H1 (cell line): ENCODE results near the gene MYORG. TPM values are rescaled to one million over a fixed set of nuclear protein-coding genes. Genes with fewer than 3 reads are reported as not detected.

ENCODE experiments used
- CTCF ChIA-PET: fragments of 300-600 bp; sonication (Branson Sonifier 250); formaldehyde crosslinking; loops from one replicate; lab custom pipeline; 2021; ENCODE audit not compliant: partially characterized antibody; lab: Charles Lee
- POLR2A ChIA-PET: fragments of 300-600 bp; sonication (Branson Sonifier 250); formaldehyde crosslinking; loops from one replicate; lab custom pipeline; 2021; ENCODE audit warnings: inconsistent platforms; ENCODE audit not compliant: partially characterized antibody; lab: Charles Lee
- DNase-seq, 2 experiments: peaks; one replicate each; pipeline versions ENCODE4 v3.0.0 to v3.0.0-alpha.2; 2010 to 2022; ENCODE audit warnings: low spot score in 2 of 2, low read depth in 1 of 2, mixed read lengths in 1 of 2
- FAIRE-seq: peaks from 2 replicates; lab custom pipeline; 2011; peaks lifted over from hg19 to GRCh38; lab: Jason Lieb, UNC
- H2AFZ ChIP-seq: 2 replicates; pipeline ENCODE4 v1.8.1; 2012; ENCODE audit warnings: low read length, inconsistent platforms
- H2AK5ac ChIP-seq: 2 replicates; pipeline ENCODE4 v1.6.1; 2013; ENCODE audit warnings: low read depth, low read length
- H2BK120ac ChIP-seq: replicated peaks from 2 replicates; pipeline ENCODE3; 2013; ENCODE audit warnings: low read depth, low read length, inconsistent platforms
- H2BK12ac ChIP-seq: 2 replicates; pipeline ENCODE4 v1.6.1; 2013; ENCODE audit warnings: low read depth, low read length
- H2BK15ac ChIP-seq: 2 replicates; pipeline ENCODE4 v1.6.1; 2013; ENCODE audit warnings: low read length
- H2BK20ac ChIP-seq: 2 replicates; pipeline ENCODE4 v1.6.1; 2013; ENCODE audit warnings: low read length
- H2BK5ac ChIP-seq: 2 replicates; pipeline ENCODE4 v1.6.1; 2013; ENCODE audit warnings: low read depth, low read length
- H3K14ac ChIP-seq: 2 replicates; pipeline ENCODE4 v1.6.1; 2013; ENCODE audit warnings: inconsistent platforms; ENCODE audit not compliant: insufficient read length
- H3K18ac ChIP-seq: 2 replicates; pipeline ENCODE4 v1.6.1; 2013; ENCODE audit warnings: low read length; ENCODE audit errors: extremely low read depth
- H3K23ac ChIP-seq: 2 replicates; pipeline ENCODE4 v1.6.1; 2013; ENCODE audit warnings: inconsistent platforms; ENCODE audit not compliant: insufficient read length
- H3K23me2 ChIP-seq: 2 replicates; pipeline ENCODE4 v1.6.1; 2013; ENCODE audit warnings: low read depth, low read length
- H3K27ac ChIP-seq: 2 replicates; pipeline ENCODE4 v1.6.1; 2011; ENCODE audit warnings: low read depth, low read length, inconsistent platforms
- H3K27me3 ChIP-seq, 4 experiments: replicated peaks in 1 of 4; 1 replicate in 1 of 4; 2 replicates in 3 of 4; pipeline versions ENCODE4 v1.6.1 to v1.8.1; 2011 to 2013; ENCODE audit warnings: low read length in 3 of 4, mild to moderate bottlenecking in 3 of 4, inconsistent platforms in 2 of 4, mixed read lengths in 2 of 4, moderate library complexity in 1 of 4; ENCODE audit not compliant: control insufficient read depth in 3 of 4, insufficient read depth in 3 of 4; ENCODE audit errors: extremely low read depth in 1 of 4
- H3K36me3 ChIP-seq, 4 experiments: 2 replicates each; pipeline versions ENCODE4 v1.6.1 to v1.8.1; 2011 to 2013; ENCODE audit warnings: mild to moderate bottlenecking in 4 of 4, low read length in 3 of 4, moderate library complexity in 2 of 4, control low read depth in 1 of 4, inconsistent platforms in 1 of 4; ENCODE audit not compliant: insufficient read depth in 4 of 4, control insufficient read depth in 2 of 4
- H3K4ac ChIP-seq: replicated peaks from 2 replicates; pipeline ENCODE3; 2013; ENCODE audit warnings: low read length, low read depth, mixed read lengths, inconsistent platforms; ENCODE audit not compliant: insufficient read length
- H3K4me1 ChIP-seq, 4 experiments: replicated peaks in 1 of 4; 1 replicate in 1 of 4; 2 replicates in 3 of 4; pipeline versions ENCODE4 v1.6.1 to v1.8.1; 2011 to 2013; ENCODE audit warnings: low read length in 3 of 4, inconsistent platforms in 2 of 4, mixed read lengths in 1 of 4; ENCODE audit not compliant: insufficient read depth in 4 of 4, control insufficient read depth in 3 of 4
- H3K4me2 ChIP-seq, 2 experiments: 2 replicates each; pipeline versions ENCODE4 v1.6.1 to v1.8.1; 2011 to 2013; ENCODE audit warnings: low read depth in 2 of 2, low read length in 2 of 2, control low read depth in 1 of 2, inconsistent platforms in 1 of 2, mild to moderate bottlenecking in 1 of 2; ENCODE audit not compliant: insufficient read depth in 1 of 2
- H3K4me3 ChIP-seq, 4 experiments: fragments of 200-600, 300-600 bp in 1 of 4; sonication (generic), shearing (Covaris generic), sonication (Bioruptor Twin) in 1 of 4; 2 replicates each; pipeline versions ENCODE4 v1.5.1 to v1.8.1; 2011 to 2016; ENCODE audit warnings: low read length in 4 of 4, low read depth in 3 of 4, control low read depth in 2 of 4, inconsistent platforms in 2 of 4, mild to moderate bottlenecking in 2 of 4, mixed read lengths in 1 of 4, moderate library complexity in 1 of 4; ENCODE audit not compliant: insufficient read depth in 2 of 4; ENCODE audit errors: extremely low read depth in 1 of 4
- H3K56ac ChIP-seq: replicated peaks from 2 replicates; pipeline ENCODE3; 2013; ENCODE audit warnings: low read depth, mild to moderate bottlenecking, mixed read lengths, low read length, inconsistent platforms; ENCODE audit not compliant: insufficient read length
- H3K79me1 ChIP-seq: 2 replicates; pipeline ENCODE4 v1.6.1; 2013; ENCODE audit warnings: low read depth, low read length, control low read depth
- H3K79me2 ChIP-seq, 2 experiments: 2 replicates each; pipeline versions ENCODE4 v1.6.1 to v1.8.1; 2012 to 2013; ENCODE audit warnings: low read length in 2 of 2, mild to moderate bottlenecking in 2 of 2, inconsistent platforms in 1 of 2; ENCODE audit not compliant: insufficient read depth in 2 of 2, control insufficient read depth in 1 of 2
- H3K9ac ChIP-seq, 4 experiments: replicated peaks in 1 of 4; 1 replicate in 1 of 4; 2 replicates in 3 of 4; pipeline versions ENCODE4 v1.6.1 to v1.8.1; 2011 to 2013; ENCODE audit warnings: low read depth in 3 of 4, low read length in 3 of 4, control low read depth in 2 of 4, mild to moderate bottlenecking in 2 of 4, moderate library complexity in 2 of 4, inconsistent platforms in 1 of 4; ENCODE audit errors: extremely low read depth in 1 of 4
- H3K9me3 ChIP-seq, 2 experiments: 2 replicates each; pipeline versions ENCODE4 v1.6.1 to v1.8.1; 2012 to 2013; ENCODE audit warnings: mild to moderate bottlenecking in 2 of 2, moderate library complexity in 2 of 2, control low read depth in 1 of 2, inconsistent platforms in 1 of 2, low read depth in 1 of 2, low read length in 1 of 2, mixed read lengths in 1 of 2; ENCODE audit not compliant: insufficient read depth in 2 of 2
- H4K20me1 ChIP-seq, 2 experiments: replicated peaks in 1 of 2; 2 replicates each; pipeline versions ENCODE3 to v1.8.1; 2011 to 2013; ENCODE audit warnings: inconsistent platforms in 2 of 2, low read length in 2 of 2, mild to moderate bottlenecking in 1 of 2; ENCODE audit not compliant: insufficient read depth in 2 of 2, control insufficient read depth in 1 of 2
- H4K5ac ChIP-seq: 2 replicates; pipeline ENCODE4 v1.6.1; 2013; ENCODE audit warnings: low read length, low read depth, mixed read lengths, inconsistent platforms; ENCODE audit not compliant: insufficient read length
- H4K8ac ChIP-seq: 2 replicates; pipeline ENCODE4 v1.8.0; 2013; ENCODE audit warnings: mild to moderate bottlenecking, moderate library complexity, low read length, inconsistent platforms; ENCODE audit not compliant: insufficient read depth; ENCODE audit errors: extremely low read depth
- H4K91ac ChIP-seq: replicated peaks from 2 replicates; pipeline ENCODE3; 2013; ENCODE audit warnings: low read length, mixed read lengths, inconsistent platforms; ENCODE audit not compliant: insufficient read length
- CTBP2 ChIP-seq: IDR thresholded peaks from 2 replicates; pipeline ENCODE4 v1.7.0; 2011; ENCODE audit warnings: borderline replicate concordance, mild to moderate bottlenecking, moderate library complexity, mixed read lengths, low read length; ENCODE audit not compliant: insufficient read depth, insufficient read length
- EP300 ChIP-seq, 2 experiments: IDR thresholded peaks; 1 replicate in 1 of 2; 2 replicates in 1 of 2; pipeline ENCODE4 v1.6.1; 2011 to 2012; ENCODE audit warnings: low read depth in 2 of 2, low read length in 2 of 2, mild to moderate bottlenecking in 2 of 2, borderline replicate concordance in 1 of 2, inconsistent platforms in 1 of 2, moderate library complexity in 1 of 2
- POLR2A ChIP-seq, 2 experiments: IDR thresholded peaks; 1 replicate in 1 of 2; 2 replicates in 1 of 2; pipeline ENCODE4 v1.6.1; 2011; ENCODE audit warnings: low read depth in 2 of 2, low read length in 2 of 2, mild to moderate bottlenecking in 2 of 2; ENCODE audit errors: control extremely low read depth in 1 of 2
- POLR2AphosphoS5 ChIP-seq: IDR thresholded peaks from 2 replicates; pipeline ENCODE4 v1.6.1; 2011; ENCODE audit warnings: low read depth, low read length
- RBBP5 ChIP-seq: IDR thresholded peaks from 2 replicates; pipeline ENCODE4 v1.7.1; 2012; ENCODE audit warnings: low read depth, mild to moderate bottlenecking, inconsistent platforms, low read length, moderate library complexity, borderline replicate concordance
- RFX5 ChIP-seq: IDR thresholded peaks from 2 replicates; pipeline ENCODE4 v1.6.1; 2011; ENCODE audit warnings: low read depth, low read length, improper control_type of control experiment, borderline replicate concordance
- SIN3A ChIP-seq, 2 experiments: IDR thresholded peaks in 1 of 2; conservative IDR thresholded peaks in 1 of 2; 2 replicates each; pipeline ENCODE4 v1.6.1; 2011 to 2012; ENCODE audit warnings: low read length in 2 of 2, improper control_type of control experiment in 1 of 2, low read depth in 1 of 2, mild to moderate bottlenecking in 1 of 2
- SP2 ChIP-seq: IDR thresholded peaks from 2 replicates; pipeline ENCODE4 v1.6.1; 2012; ENCODE audit warnings: mild to moderate bottlenecking, low read length, inconsistent platforms
- SUZ12 ChIP-seq: fragments of 200-600 bp; sonication (generic); IDR thresholded peaks from 2 replicates; pipeline ENCODE4 v1.6.1; 2012; ENCODE audit warnings: mild to moderate bottlenecking, inconsistent platforms, low read length, moderate library complexity, mixed read lengths
- TCF12 ChIP-seq: IDR thresholded peaks from 2 replicates; pipeline ENCODE4 v1.6.1; 2011; ENCODE audit warnings: low read depth, mild to moderate bottlenecking, low read length
- ZNF274 ChIP-seq: IDR thresholded peaks from 2 replicates; pipeline ENCODE4 v1.7.0; 2012; ENCODE audit warnings: low read length, borderline replicate concordance; ENCODE audit errors: extremely low read depth
- WGBS, 2 experiments: shearing (Covaris generic) in 1 of 2; methylation state at CpG; one replicate each; pipeline versions ENCODE4 v1.1.6 to v1.1.7; 2013 to 2015; ENCODE audit warnings: low lambda C conversion rate in 2 of 2, mixed read lengths in 2 of 2, inconsistent platforms in 1 of 2, low coverage in 1 of 2, missing lambda C conversion rate in 1 of 2; ENCODE audit not compliant: insufficient replicate concordance in 2 of 2, insufficient coverage in 1 of 2, insufficient read length in 1 of 2; ENCODE audit errors: extremely low coverage in 1 of 2, missing lambda C conversion rate in 1 of 2; 5-methylcytosine and 5-hydroxymethylcytosine counted together
- polyA plus RNA-seq, 7 experiments: library from polyadenylated mRNA; depleted of rRNA in 3 of 7; stranded (reverse) in 5 of 7; unstranded in 2 of 7; fragments of >200 nt in 5 of 7; fragments of 200-250 nt in 2 of 7; gene quantifications; 1 replicate in 5 of 7; 2 replicates in 1 of 7; 4 replicates in 1 of 7; pipeline versions ENCODE4 v1.2.1 to v1.2.3, GENCODE V29; 2011 to 2013; ENCODE audit warnings: missing spikeins in 2 of 7, mixed read lengths in 2 of 7
- total RNA-seq: library from RNA; stranded (reverse); fragmentation: NEBNext Ultra II Directional; extraction: Animal tissue kit (Norgen Biotek cat#: 25700); gene quantifications from 2 replicates; pipeline ENCODE4 v1.2.1, GENCODE V29; 2021
- TF ChIP-seq, protein P1 (sequence below): IDR thresholded peaks from 2 replicates; pipeline ENCODE4 v1.6.1; 2012; ENCODE audit warnings: inconsistent platforms

The MYORG gene
- total and polyA plus RNA-seq, 2 of the 8 experiments (the other 6 are each of a cell fraction or from before 2014, with no cell fraction given), result 1.2 to 5.9 TPM

DNA sequence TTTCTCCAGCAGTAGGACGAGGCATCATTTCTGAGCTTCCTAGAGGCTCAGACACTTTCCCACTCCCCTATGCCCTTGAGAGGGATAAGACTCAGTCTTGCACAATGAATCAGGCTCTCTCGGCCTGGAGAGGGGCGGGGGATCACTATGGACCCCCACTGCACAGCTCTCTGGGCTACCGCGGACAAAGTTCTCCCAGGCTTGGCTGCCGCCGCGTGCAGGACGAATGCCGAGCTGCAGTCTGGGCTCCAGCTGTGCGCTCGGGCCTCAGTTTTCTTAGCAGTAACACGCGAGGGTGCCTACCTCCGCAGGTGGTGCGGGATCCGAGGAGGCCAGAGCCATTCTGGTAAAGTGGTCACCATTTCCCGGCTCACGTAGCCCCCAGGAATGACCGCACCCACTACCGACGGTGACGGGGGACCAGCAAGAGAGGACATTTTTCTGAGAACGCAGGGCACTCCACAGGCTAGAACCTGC lies 3.4 kb upstream of the MYORG start:
- FAIRE-seq (no peak), DNase-seq (peak in 1 of 2 experiments; percentile 70)
- H3K14ac ChIP-seq, result no peak overlapping the region
- POLR2A ChIA-PET, result interaction anchor here (0.6 to 1.9 kb wide), 4 partner anchors 16 to 127 kb away, joined by 3 to 6 read pairs (median 4); no protein-coding TSS in a partner anchor
- no peaks in the 10 kb centered on the region for H3K9me3 ChIP-seq
- no peak overlapping the region; the same call in 1 of the 2 replicates for H4K8ac ChIP-seq
- H3K18ac ChIP-seq, result peak overlapping the region; percentile 83
- H3K79me1 ChIP-seq, result no peaks in the 10 kb centered on the region
- H4K91ac ChIP-seq, result no peak overlapping the region
- peak overlapping the region; percentile 6 for H4K5ac ChIP-seq
- H2BK120ac ChIP-seq, result no peak overlapping the region
- H3K27me3 ChIP-seq, result peaks cover 3 to 34% (median 32%) of the 10 kb centered on the region in 4 experiments
- H3K36me3 ChIP-seq, result no peaks in the 10 kb centered on the region
- no peak overlapping the region for H3K56ac ChIP-seq
- WGBS, 2 experiments, result 4% methylated on average over 22 of the region's 24 CpGs; no CpG with 5 or more reads in 1 of the 2 experiments
- H2AK5ac ChIP-seq, result no peak overlapping the region
- H3K4me1 ChIP-seq, result peaks cover 6 to 15% (median 7%) of the 10 kb centered on the region in 4 experiments
- no peaks in the 10 kb centered on the region for H4K20me1 ChIP-seq
- CTCF ChIA-PET, result interaction anchor here (0.9 to 19.4 kb wide), 9 partner anchors 15 to 237 kb away, joined by 3 to 350 read pairs (median 7); no protein-coding TSS in a partner anchor
- H2BK20ac ChIP-seq, result no peak overlapping the region
- no peak overlapping the region for H3K23ac ChIP-seq
- 0 out of 7 replicates have a peak overlapping the region, but pooled peaks of 1 of the 4 experiments have one; percentile 5 for H3K9ac ChIP-seq
- peak overlapping the region; percentile 84; the same call in 1 of the 2 replicates for H2BK12ac ChIP-seq
- no peak overlapping the region for H3K27ac ChIP-seq
- H3K4me3 ChIP-seq, result peak overlapping the region; percentile 59 to 76 (median 64)
- peak overlapping the region; percentile 97 for H3K4me2 ChIP-seq
- no peaks in the 10 kb centered on the region for H3K79me2 ChIP-seq
- H3K4ac ChIP-seq, result no peak overlapping the region
- H2BK15ac ChIP-seq, result peak overlapping the region; percentile 81; the same call in 1 of the 2 replicates
- peak overlapping the region; percentile 95 for H2AFZ ChIP-seq
- peak overlapping the region; percentile 68; the same call in 1 of the 2 replicates for H2BK5ac ChIP-seq
- H3K23me2 ChIP-seq, result peaks cover 33% of the 10 kb centered on the region
- no peak for TF ChIP-seq EP300 (IDR thresholded peaks at IDR 0.05; ENCODE audit: borderline replicate concordance in 1 of 2, low read depth in 2 of 2, low read length in 2 of 2)
- TF ChIP-seq POLR2AphosphoS5, result no peak
- no peak for TF ChIP-seq ZNF274
- no peak for TF ChIP-seq RBBP5
- peak; percentile 64 for TF ChIP-seq SUZ12
- no peak for TF ChIP-seq CTBP2
- no peak for TF ChIP-seq SIN3A (conservative IDR thresholded peaks at IDR 0.05 in 1 of 2, IDR thresholded peaks at IDR 0.05 in 1 of 2; ENCODE audit: low read depth in 1 of 2, low read length in 2 of 2)
- no peak for TF ChIP-seq SP2
- no peak for TF ChIP-seq POLR2A (IDR thresholded peaks at IDR 0.05; ENCODE audit: control extremely low read depth in 1 of 2, low read depth in 2 of 2, low read length in 2 of 2)
- TF ChIP-seq, protein P1, sequence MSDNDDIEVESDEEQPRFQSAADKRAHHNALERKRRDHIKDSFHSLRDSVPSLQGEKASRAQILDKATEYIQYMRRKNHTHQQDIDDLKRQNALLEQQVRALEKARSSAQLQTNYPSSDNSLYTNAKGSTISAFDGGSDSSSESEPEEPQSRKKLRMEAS, result peak; percentile 62; the same call in 1 of the 2 replicates
- TF ChIP-seq RFX5, result no peak
- no peak for TF ChIP-seq TCF12
